GM12875 (cell line): ENCODE measurements around the gene GLI1.

ENCODE experiments used
- H3K4me3 ChIP-seq: one replicate; pipeline ENCODE4 v1.5.1; 2011; ENCODE audit warnings: low read depth, low read length, control low read depth
- CTCF ChIP-seq: IDR thresholded peaks from 2 replicates; pipeline ENCODE4 v1.5.1; 2011; ENCODE audit warnings: low read depth, mild to moderate bottlenecking, control low read depth, inconsistent platforms, low read length, moderate library complexity, borderline replicate concordance; ENCODE audit not compliant: insufficient read depth

The GLI1 gene

GRCh38 chr12:57520053-57520818 is 60.7 kb downstream of the GLI1 start, which contains the start of gene DDIT3:
Gene DDIT3, minus strand, starts transcription at chr12:57520514. Its CDS starts 3,108 bp downstream, at chr12:57517406.
- no peak for TF ChIP-seq CTCF
- peak within 1 kb of the TSS; percentile 75 for H3K4me3 ChIP-seq

- H3K4me3 ChIP-seq: no peak overlapping the region
Measured at GRCh38 chr12:57521525-57522010, 62.0 kb downstream of the GLI1 start.

More at GRCh38 chr12:57521525-57522010, 62.0 kb downstream of the GLI1 start:
- no peak for TF ChIP-seq CTCF
